ENCODE results near the gene POLE. TPM values are rescaled to one million over a fixed set of nuclear protein-coding genes. Genes with fewer than 3 reads are reported as not detected.

POLE gene
- total and polyA plus RNA-seq, 4 donors: 7.6 to 39.2 (median 19.7) TPM

- 92% methylated on average over 29 of the region's 29 CpGs for WGBS
- Histone ChIP-seq H3K36me3 (ENCODE audit: control insufficient read depth in 4 of 4, insufficient read depth in 3 of 4, low read depth in 1 of 4, low read length in 3 of 4) (peaks cover 9 to 90% (median 60%) of the 10 kb centered on the region in 4 donors), H3K4me1 (ENCODE audit: control insufficient read depth in 4 of 4, insufficient read depth in 4 of 4, low read length in 3 of 4) (no peaks in the 10 kb centered on the region), H3K9me3 (ENCODE audit: control insufficient read depth in 4 of 4, low read length in 3 of 4) (no peaks in the 10 kb centered on the region), H3K27me3 (ENCODE audit: control insufficient read depth in 4 of 4, insufficient read depth in 4 of 4, low read length in 3 of 4) (no peaks in the 10 kb centered on the region), H3K4me3 (ENCODE audit: low read depth in 1 of 3, low read length in 3 of 3) (no peak overlapping the region), H3K9ac (ENCODE audit: low read depth in 1 of 2, low read length in 2 of 2) (no peak overlapping the region), H3K27ac (ENCODE audit: low read depth in 1 of 2, low read length in 2 of 2) (no peak overlapping the region)
- DNase-seq (ENCODE audit: low spot score): no peak
- TF ChIP-seq, protein P1, sequence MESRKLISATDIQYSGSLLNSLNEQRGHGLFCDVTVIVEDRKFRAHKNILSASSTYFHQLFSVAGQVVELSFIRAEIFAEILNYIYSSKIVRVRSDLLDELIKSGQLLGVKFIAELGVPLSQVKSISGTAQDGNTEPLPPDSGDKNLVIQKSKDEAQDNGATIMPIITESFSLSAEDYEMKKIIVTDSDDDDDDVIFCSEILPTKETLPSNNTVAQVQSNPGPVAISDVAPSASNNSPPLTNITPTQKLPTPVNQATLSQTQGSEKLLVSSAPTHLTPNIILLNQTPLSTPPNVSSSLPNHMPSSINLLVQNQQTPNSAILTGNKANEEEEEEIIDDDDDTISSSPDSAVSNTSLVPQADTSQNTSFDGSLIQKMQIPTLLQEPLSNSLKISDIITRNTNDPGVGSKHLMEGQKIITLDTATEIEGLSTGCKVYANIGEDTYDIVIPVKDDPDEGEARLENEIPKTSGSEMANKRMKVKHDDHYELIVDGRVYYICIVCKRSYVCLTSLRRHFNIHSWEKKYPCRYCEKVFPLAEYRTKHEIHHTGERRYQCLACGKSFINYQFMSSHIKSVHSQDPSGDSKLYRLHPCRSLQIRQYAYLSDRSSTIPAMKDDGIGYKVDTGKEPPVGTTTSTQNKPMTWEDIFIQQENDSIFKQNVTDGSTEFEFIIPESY (IDR thresholded peaks at IDR 0.05): no peak
- no peak for TF ChIP-seq GABPA (IDR thresholded peaks at IDR 0.05 in 1 of 2, conservative IDR thresholded peaks at IDR 0.05 in 1 of 2)
- TF ChIP-seq HNF4G (IDR thresholded peaks at IDR 0.05): no peak
- no peak for TF ChIP-seq CTCF (IDR thresholded peaks at IDR 0.05; ENCODE audit: low read depth, low read length, missing input control)
- no peak for TF ChIP-seq RXRA (IDR thresholded peaks at IDR 0.05)
- TF ChIP-seq RAD21 (IDR thresholded peaks at IDR 0.05): no peak
- no peak for TF ChIP-seq NR2F2 (IDR thresholded peaks at IDR 0.05)
- TF ChIP-seq, protein P2, sequence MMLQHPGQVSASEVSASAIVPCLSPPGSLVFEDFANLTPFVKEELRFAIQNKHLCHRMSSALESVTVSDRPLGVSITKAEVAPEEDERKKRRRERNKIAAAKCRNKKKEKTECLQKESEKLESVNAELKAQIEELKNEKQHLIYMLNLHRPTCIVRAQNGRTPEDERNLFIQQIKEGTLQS (IDR thresholded peaks at IDR 0.05): no peak
- TF ChIP-seq JUND (IDR thresholded peaks at IDR 0.05): no peak
- TF ChIP-seq EGR1 (IDR thresholded peaks at IDR 0.05; ENCODE audit: low read depth in 2 of 2): no peak
- no peak for TF ChIP-seq TAF1 (conservative IDR thresholded peaks at IDR 0.05)
- TF ChIP-seq MAX (IDR thresholded peaks at IDR 0.05): no peak
- TF ChIP-seq REST (IDR thresholded peaks at IDR 0.05): no peak
- no peak for TF ChIP-seq SP1 (IDR thresholded peaks at IDR 0.05)
- TF ChIP-seq HNF4A (conservative IDR thresholded peaks at IDR 0.05): no peak
- TF ChIP-seq FOXA1 (IDR thresholded peaks at IDR 0.05): no peak
- no peak for TF ChIP-seq YY1 (IDR thresholded peaks at IDR 0.05)
- no peak for TF ChIP-seq FOXA2 (IDR thresholded peaks at IDR 0.05)
These were observed 24.0 kb downstream of the POLE start for GRCh38 chr12:132662901-132663755.
